Raji (cell line): ENCODE measurements around the gene IFT81.

Experiments
- POLR2A ChIP-seq: IDR thresholded peaks from 2 replicates; pipeline ENCODE4 v1.6.1; 2011; ENCODE audit warnings: low read depth, low read length, control low read depth; ENCODE audit not compliant: insufficient read depth

Gene IFT81

DNA sequence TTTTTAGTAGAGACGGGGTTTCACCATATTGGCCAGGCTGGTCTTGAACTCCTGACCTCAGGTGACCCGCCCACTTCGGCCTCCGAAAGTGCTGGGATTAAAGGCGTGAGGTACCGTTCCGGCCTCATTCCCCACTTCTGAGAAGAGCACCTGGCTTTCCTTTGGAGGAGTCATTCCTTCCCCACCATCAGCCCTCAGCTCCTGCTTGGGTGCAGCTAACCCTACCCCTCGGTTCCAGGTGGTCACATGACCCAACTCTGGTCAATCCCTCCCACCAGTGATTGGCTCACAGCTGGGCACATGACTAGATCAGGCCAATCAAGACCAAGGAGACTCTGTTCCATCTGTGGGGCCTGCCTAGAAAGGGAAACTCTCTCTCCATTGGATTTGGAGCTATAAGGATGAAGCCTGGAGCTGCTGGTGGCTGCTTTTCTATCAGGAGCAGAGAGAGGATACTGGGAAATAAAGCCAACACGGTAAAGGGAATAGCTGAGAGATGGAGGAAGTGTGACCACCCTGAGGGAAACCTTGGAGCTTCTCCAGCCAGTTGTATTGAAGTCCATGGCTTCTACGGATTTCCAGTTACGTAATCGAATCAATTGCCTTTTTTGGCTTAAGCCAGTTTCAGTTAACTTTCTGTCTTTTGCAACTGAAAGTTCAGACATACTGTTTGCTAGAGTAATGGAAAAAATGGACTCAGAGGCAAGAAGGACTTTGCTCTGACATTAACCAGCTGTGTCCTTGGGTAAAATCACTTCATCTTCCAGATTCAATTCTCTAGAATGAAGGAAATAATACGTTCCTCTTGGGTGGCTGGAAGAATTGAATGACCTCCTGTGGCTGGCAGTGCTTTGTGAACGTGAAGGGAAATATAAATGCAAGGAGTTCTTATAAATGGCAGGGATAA lies 19.7 kb upstream of the IFT81 start:
- no peak for TF ChIP-seq POLR2A

GRCh38 chr12:110105159-110105558 lies 19.0 kb upstream of the IFT81 start:
- TF ChIP-seq POLR2A: no peak

DNA sequence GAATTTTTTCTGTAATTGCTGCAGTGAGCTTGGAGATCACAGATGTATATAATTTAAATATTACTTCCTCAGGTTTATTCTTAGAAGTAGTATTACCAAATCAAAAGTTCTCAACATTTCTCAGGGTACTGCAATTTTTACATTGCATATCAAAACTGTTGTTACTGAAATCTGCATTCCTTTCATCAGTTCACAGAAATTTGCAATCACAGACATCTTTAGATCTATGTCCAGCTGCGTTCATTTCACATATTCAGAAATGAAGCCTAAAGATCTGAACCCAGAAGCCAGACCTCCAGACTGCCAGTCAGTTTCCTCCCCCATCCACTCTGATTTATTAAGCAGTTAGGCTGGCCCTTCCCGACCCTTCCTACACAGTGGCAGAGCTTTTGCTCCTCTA lies 18.2 kb upstream of the IFT81 start:
- TF ChIP-seq POLR2A: no peak

DNA sequence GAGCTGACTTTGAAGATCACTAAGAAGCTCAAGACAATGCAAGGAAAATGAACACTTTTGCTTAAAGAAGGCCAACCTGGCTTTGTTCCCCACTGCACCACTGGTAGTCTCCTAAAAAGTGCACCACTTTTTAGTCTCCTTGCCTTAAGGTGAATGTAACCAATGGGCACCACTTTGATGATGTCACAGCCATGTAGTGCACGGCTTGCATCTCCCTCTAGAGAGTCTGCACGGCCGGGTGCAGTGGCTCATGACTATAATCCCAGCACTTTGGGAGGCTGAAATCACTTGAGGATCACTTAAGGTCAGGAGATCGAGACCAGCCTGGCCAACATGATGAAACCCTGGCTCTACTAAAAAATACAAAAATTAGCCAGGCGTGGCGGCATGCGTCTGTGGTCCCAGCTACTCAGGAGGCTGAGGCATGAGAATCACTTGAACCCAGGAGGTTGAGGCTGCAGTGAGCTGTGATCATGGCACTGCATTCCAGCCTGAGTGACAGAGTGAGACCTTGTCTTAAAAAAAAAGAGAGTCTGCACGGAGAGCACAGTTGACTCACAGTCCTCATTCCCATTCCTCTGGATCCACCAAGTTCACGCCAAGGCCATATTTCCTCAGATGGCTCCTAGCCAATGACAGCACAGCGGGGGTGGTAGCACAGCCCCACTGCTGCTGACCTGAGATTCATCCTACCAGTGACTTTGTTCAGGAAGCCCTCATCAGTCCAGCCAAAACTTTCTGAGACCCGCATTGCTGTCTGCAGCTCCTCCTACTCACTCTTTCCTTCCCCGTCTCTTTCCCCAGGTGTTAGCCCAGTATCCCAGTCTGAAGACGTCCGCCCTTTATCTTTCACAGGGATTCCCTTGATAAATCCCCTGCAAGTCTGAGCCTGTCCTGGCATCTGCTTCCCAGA lies 16.5 kb upstream of the IFT81 start:
- no peak for TF ChIP-seq POLR2A

DNA sequence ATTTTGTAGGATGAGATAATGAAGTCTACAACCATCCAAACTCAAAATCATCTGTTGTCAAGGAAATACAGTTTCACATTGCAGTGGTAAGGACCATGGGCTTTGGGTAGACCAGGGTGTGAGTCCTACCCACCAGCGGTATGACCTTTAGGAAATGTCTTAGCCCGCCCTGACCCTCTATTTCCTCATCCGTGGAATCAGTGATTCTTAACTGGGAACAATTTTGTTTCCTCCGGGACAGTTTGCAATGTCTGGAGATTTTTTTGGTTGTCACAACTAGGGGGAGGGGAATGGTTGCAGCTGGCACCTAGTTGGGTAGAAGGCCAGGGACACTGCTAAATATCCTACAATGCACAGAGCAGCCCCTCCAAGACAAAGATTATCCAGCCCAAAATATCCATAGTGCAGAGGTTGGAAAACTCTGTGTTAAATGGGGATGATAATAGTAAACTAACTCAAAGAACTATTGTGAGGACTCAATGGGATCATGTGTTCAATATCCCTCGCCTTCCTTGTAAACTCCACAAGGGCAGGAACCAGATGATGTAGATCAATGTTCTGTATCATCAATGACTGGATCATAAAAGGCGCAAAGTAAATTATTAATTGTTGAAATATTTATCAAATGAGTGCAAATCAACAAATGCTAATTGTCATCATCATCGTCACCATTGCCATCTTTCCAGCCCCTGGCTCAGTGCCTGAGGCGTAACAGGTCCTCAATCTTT lies 15.7 kb upstream of the IFT81 start:
- no peak for TF ChIP-seq POLR2A

DNA sequence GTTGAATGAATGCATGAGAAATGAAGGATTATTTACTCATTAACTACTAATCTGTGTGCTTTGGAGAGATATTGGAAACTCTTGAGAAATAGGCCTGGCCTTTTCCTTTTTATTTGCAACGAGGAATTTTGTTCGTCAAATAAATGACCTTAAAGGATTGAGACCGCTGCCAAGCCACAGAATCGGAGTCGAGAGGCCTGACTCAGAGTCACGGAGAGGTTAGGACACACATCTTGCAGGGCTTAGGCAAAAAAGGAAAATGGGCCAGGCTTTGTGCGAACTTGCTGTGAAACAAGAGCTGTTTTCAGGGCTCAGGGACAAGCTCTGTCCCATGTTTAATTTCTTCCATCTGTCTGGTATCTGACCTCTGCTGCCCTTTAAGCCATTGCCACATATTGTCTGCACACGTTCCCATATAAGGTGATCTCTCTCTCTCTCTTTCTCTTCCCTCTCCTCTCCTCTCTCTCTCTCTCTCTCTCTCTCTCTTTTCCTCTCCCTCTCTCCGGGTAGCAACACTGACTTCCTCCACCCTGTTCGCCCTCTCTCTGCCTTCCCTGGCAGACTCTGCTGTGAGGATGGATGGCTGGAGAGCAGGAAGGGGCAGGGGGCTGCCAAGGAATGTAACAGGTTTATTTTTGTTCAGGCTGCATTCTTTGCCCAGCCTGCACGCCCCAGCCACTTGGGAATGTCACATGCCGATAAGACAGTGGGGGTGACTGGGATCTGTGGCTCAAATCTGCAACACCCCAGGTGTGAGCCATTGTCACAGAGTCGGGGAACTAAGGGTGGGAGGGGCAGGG lies 14.9 kb upstream of the IFT81 start:
- TF ChIP-seq POLR2A: no peak

GRCh38 chr12:110109837-110110535 lies 14.2 kb upstream of the IFT81 start:
- TF ChIP-seq POLR2A: no peak

DNA sequence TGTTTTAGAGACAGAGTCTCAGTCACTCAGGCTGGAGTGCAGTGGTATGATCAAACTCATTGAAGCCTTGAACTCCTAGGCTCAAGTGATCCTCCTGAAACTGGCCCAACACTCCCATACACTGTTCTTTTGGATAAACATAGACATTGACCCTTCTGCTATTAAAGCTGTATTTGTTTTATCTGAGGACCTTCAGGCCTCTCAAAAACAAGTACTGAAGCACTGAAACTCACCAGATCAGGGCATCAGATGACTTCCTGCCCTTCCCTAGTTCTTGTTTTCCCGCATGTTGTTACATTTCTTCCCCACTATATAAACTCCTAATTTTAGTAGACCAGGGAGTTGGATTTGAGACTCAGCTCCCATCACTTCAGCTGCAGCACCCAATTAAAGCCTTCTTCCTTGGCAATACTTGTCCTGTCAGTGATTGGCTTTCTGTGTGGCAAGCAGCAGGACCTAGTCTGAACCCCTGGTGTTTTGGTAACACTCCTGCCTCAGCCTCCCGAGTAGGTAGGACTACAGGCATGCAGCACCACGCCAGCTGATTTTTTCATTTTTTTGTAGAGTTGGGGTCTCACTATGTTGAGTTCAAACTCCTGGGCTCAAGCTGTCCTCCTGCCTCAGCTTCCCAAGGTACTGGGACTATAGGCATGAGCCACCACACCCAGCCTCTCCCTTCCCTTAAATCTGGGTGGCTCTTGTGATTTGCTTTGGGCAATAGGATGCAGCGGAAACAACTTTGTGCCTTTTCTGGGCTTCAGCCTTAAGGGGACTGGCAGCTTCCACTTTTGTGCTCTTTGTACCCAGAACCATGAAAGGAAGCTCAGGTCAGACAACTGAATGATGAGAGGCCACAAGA lies 12.5 kb upstream of the IFT81 start:
- no peak for TF ChIP-seq POLR2A

- no peak for TF ChIP-seq POLR2A
Measured at GRCh38 chr12:110112335-110112660, 11.9 kb upstream of the IFT81 start.

GRCh38 chr12:110114528-110114937 lies 9.6 kb upstream of the IFT81 start:
- no peak for TF ChIP-seq POLR2A

- no peak for TF ChIP-seq POLR2A
Measured at GRCh38 chr12:110115675-110116074, 8.5 kb upstream of the IFT81 start.

GRCh38 chr12:110116623-110117022 lies 7.5 kb upstream of the IFT81 start:
- TF ChIP-seq POLR2A: no peak
